ENCODE data around the gene FAM98B. TPM values are rescaled to one million over a fixed set of nuclear protein-coding genes. Genes with fewer than 3 reads are reported as not detected.

Gene FAM98B
- total RNA-seq, 1 donor from 2014 or later, result 30.7 TPM

DNA sequence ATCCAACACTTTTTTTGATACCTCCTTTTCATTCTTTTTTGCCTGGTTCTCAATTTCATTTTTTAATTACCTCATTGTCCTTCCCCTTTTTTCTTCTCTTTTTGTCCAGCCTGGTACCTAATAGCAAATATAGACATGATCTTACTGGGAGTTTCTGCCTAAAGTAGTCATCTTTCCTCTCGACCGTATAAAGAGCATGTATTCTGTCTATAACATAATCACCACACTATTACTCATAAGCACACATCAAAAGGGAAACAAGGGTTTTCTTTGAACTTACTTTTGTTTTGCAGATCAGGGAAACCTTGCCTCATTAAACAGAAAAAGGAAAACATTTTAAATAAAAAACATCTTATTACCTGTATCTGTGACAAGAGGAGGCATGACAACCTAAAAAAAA, 33.0 kb downstream of the FAM98B start:
- no peak overlapping the region for H3K4me3 Mint-ChIP-seq
- peaks cover 2% of the 10 kb centered on the region for H3K4me1 Mint-ChIP-seq
- no peak for DNase-seq
- no peak overlapping the region for H3K27ac Mint-ChIP-seq
- no peaks in the 10 kb centered on the region for H3K27me3 Mint-ChIP-seq
- TF ChIP-seq, protein P1, sequence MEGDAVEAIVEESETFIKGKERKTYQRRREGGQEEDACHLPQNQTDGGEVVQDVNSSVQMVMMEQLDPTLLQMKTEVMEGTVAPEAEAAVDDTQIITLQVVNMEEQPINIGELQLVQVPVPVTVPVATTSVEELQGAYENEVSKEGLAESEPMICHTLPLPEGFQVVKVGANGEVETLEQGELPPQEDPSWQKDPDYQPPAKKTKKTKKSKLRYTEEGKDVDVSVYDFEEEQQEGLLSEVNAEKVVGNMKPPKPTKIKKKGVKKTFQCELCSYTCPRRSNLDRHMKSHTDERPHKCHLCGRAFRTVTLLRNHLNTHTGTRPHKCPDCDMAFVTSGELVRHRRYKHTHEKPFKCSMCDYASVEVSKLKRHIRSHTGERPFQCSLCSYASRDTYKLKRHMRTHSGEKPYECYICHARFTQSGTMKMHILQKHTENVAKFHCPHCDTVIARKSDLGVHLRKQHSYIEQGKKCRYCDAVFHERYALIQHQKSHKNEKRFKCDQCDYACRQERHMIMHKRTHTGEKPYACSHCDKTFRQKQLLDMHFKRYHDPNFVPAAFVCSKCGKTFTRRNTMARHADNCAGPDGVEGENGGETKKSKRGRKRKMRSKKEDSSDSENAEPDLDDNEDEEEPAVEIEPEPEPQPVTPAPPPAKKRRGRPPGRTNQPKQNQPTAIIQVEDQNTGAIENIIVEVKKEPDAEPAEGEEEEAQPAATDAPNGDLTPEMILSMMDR (IDR thresholded peaks at IDR 0.05), result no peak
- peaks cover 55% of the 10 kb centered on the region for H3K36me3 Mint-ChIP-seq (ENCODE audit: low read depth)
- H3K9me3 Mint-ChIP-seq, result no peaks in the 10 kb centered on the region
- CTCF ChIA-PET, result interaction anchor here (1.8 to 1.9 kb wide), 2 partner anchors 77 to 213 kb away, joined by 4 read pairs; partner anchors contain the start of gene RASGRP1
- POLR2A ChIA-PET, result no interaction called here
- intact Hi-C loops (cut with micrococcal nuclease), result no loop called here
- no peak for ATAC-seq (ENCODE audit: low read depth)

DNA sequence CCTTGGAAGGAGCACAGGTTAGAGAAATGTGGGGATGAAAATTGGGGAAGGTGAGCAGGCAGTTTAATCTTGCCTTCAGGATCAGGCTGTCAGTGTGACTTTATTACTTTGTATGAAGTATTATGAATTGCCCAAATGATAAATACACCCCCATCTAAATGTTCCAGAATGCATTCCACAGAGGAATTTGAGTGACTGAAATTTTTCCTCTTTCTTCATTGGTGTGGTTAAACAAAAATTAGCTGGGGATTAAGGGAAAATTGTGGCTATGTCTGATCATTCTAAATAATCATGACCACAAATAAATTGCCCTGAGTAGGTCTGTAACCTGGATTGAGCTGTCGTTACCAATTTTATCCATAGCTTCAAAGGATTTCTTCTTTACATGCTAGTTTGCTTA, 33.5 kb downstream of the FAM98B start:
- Mint-ChIP-seq H3K9me3 (no peaks in the 10 kb centered on the region), H3K27ac (no peak overlapping the region), H3K4me1 (peaks cover 2% of the 10 kb centered on the region), H3K36me3 (ENCODE audit: low read depth) (peaks cover 54% of the 10 kb centered on the region), H3K4me3 (no peak overlapping the region), H3K27me3 (no peaks in the 10 kb centered on the region)
- ChIA-PET POLR2A (no interaction called here), CTCF (interaction anchor here (1.8 to 1.9 kb wide), 2 partner anchors 77 to 212 kb away, joined by 4 read pairs; partner anchors contain the start of gene RASGRP1)
- DNase-seq, result no peak
- TF ChIP-seq, protein P1 (IDR thresholded peaks at IDR 0.05), result no peak
- no peak for ATAC-seq (ENCODE audit: low read depth)
- intact Hi-C loops (cut with micrococcal nuclease), result no loop called here

DNA sequence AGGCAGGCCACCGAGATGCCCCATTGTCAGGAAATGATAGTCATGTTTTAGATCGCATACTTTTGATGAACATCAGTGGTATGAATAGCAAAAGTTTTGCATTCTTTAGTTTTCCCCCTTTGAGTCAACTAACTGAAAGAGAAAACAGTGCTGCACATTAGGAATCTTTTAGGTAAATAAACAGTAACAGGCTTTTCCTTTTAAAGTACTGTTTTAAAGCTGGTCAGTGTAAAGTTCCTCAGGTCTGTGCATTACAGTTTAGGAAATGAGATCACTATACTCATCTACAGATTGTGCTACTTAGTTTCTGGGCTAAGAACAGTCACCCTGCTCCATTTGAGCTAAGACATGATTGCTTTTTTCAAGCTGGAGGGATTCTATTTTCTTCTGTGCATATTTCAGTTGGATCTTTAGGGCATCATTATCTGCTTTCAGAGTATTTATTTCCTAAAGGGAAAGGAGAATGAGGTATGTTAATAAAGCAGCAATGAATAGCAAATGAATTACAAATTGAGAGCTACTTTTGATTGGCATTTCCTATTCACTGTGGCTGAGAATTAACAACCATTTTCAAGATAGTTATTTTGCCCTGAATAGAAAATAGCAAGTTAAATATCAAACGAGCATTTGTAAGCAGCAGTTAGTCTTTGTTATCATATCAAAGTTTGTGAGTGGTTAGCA, 36.5 kb downstream of the FAM98B start:
- peaks cover 65% of the 10 kb centered on the region for H3K36me3 Mint-ChIP-seq (ENCODE audit: low read depth)
- ATAC-seq (ENCODE audit: low read depth) (no peak), DNase-seq (no peak)
- intact Hi-C loops (cut with micrococcal nuclease), result no loop called here
- no peak overlapping the region for H3K4me3 Mint-ChIP-seq
- POLR2A ChIA-PET, result interaction anchor here (0.8 to 1.8 kb wide), 2 partner anchors 35 to 74 kb away, joined by 4 read pairs; no protein-coding TSS in a partner anchor
- H3K9me3 Mint-ChIP-seq, result no peaks in the 10 kb centered on the region
- no peaks in the 10 kb centered on the region for H3K27me3 Mint-ChIP-seq
- H3K27ac Mint-ChIP-seq, result no peak overlapping the region
- TF ChIP-seq, protein P1 (IDR thresholded peaks at IDR 0.05), result no peak
- CTCF ChIA-PET, result interaction anchor here (0.9 kb wide), 1 partner anchor 200 kb away, joined by 3 read pairs; no protein-coding TSS in a partner anchor
- H3K4me1 Mint-ChIP-seq, result peaks cover 2% of the 10 kb centered on the region

DNA sequence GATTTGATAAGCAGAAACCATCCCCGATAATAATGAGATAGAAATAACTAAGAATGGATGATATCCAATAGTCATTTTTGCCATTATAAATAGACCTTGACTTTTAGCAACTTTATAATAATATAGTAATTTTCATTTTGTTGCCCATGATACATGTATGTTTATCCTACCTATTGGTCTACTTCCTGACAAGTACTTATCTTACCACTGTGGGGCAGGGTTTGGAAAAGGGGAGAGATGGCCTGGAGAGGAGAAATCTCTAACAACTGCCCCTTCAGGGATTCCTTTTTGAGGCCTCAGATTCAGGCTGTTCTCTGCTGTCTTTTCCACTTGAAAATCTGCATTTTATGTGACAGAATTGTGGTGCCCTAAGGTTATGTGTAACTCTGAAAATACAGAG, 42.2 kb downstream of the FAM98B start:
- no peak for DNase-seq
- ATAC-seq (ENCODE audit: low read depth), result no peak
- ChIA-PET POLR2A (interaction anchor here (0.6 to 0.9 kb wide), 2 partner anchors 16 to 68 kb away, joined by 3 read pairs; no protein-coding TSS in a partner anchor), CTCF (interaction anchor here (1.5 kb wide), 1 partner anchor 203 kb away, joined by 6 read pairs; no protein-coding TSS in a partner anchor)
- TF ChIP-seq, protein P1 (IDR thresholded peaks at IDR 0.05), result no peak
- Mint-ChIP-seq H3K27ac (no peak overlapping the region), H3K27me3 (no peaks in the 10 kb centered on the region), H3K9me3 (no peaks in the 10 kb centered on the region), H3K4me1 (no peaks in the 10 kb centered on the region), H3K36me3 (ENCODE audit: low read depth) (peaks cover 67% of the 10 kb centered on the region), H3K4me3 (no peak overlapping the region)
- intact Hi-C loops (cut with micrococcal nuclease), result no loop called here

DNA sequence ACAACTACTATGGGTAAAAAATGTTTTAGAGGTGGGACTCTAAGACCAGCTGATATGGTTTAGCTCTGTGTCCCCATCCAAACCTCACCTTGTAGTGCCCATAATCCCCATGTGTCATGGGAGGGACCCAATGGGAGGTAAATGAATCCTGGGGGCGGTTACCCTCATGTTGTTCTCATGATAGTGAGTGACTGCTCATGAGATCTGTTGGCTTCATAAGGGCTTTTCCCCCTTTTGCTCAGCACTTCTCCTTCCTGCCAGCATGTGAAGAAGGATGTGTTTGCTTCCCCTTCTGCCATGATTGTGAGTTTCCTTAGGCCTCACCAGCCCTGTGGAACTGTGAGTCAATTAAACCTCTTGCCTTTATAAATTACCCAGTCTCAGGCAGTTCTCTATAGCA, 45.7 kb downstream of the FAM98B start:
- ATAC-seq (ENCODE audit: low read depth) (no peak), DNase-seq (no peak)
- peaks cover 75% of the 10 kb centered on the region for H3K36me3 Mint-ChIP-seq (ENCODE audit: low read depth)
- TF ChIP-seq, protein P1 (IDR thresholded peaks at IDR 0.05), result no peak
- no peaks in the 10 kb centered on the region for H3K27me3 Mint-ChIP-seq
- H3K4me3 Mint-ChIP-seq, result no peak overlapping the region
- ChIA-PET CTCF (interaction anchor here (1.1 to 1.3 kb wide), 2 partner anchors 60 to 64 kb away, joined by 4 to 7 read pairs; no protein-coding TSS in a partner anchor), POLR2A (no interaction called here)
- H3K9me3 Mint-ChIP-seq, result no peaks in the 10 kb centered on the region
- intact Hi-C loops (cut with micrococcal nuclease), result no loop called here
- H3K27ac Mint-ChIP-seq, result no peak overlapping the region
- no peaks in the 10 kb centered on the region for H3K4me1 Mint-ChIP-seq

Measured in activated B cell treated with CpG ODN at 0.5 μM for 24 hours (primary cell).